Cardiac fibroblast (primary cell): ENCODE measurements around the gene C20orf204.

Source experiments
- DNase-seq, 2 donors: peaks; one replicate each; pipeline versions ENCODE4 v3.0.0 to v3.0.0-alpha.2; 2010; ENCODE audit warnings: low read depth in 2 of 2
- H3K4me3 ChIP-seq, 2 donors: replicated peaks in 1 of 2; 1 replicate in 1 of 2; 2 replicates in 1 of 2; pipeline ENCODE4 v1.5.1; 2011; ENCODE audit warnings: low read depth in 2 of 2, low read length in 2 of 2, mild to moderate bottlenecking in 2 of 2, moderate library complexity in 1 of 2
- TF ChIP-seq, protein P1 (sequence below): IDR thresholded peaks from one replicate; pipeline ENCODE4 v1.5.1; 2011; ENCODE audit warnings: low read depth, mild to moderate bottlenecking, low read length, inconsistent platforms

C20orf204 gene

GRCh38 chr20:64069209-64069613 is 33.2 kb downstream of the C20orf204 start:
- no peak for DNase-seq
- TF ChIP-seq, protein P1, sequence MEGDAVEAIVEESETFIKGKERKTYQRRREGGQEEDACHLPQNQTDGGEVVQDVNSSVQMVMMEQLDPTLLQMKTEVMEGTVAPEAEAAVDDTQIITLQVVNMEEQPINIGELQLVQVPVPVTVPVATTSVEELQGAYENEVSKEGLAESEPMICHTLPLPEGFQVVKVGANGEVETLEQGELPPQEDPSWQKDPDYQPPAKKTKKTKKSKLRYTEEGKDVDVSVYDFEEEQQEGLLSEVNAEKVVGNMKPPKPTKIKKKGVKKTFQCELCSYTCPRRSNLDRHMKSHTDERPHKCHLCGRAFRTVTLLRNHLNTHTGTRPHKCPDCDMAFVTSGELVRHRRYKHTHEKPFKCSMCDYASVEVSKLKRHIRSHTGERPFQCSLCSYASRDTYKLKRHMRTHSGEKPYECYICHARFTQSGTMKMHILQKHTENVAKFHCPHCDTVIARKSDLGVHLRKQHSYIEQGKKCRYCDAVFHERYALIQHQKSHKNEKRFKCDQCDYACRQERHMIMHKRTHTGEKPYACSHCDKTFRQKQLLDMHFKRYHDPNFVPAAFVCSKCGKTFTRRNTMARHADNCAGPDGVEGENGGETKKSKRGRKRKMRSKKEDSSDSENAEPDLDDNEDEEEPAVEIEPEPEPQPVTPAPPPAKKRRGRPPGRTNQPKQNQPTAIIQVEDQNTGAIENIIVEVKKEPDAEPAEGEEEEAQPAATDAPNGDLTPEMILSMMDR, result no peak
- no peak overlapping the region for H3K4me3 ChIP-seq

DNA sequence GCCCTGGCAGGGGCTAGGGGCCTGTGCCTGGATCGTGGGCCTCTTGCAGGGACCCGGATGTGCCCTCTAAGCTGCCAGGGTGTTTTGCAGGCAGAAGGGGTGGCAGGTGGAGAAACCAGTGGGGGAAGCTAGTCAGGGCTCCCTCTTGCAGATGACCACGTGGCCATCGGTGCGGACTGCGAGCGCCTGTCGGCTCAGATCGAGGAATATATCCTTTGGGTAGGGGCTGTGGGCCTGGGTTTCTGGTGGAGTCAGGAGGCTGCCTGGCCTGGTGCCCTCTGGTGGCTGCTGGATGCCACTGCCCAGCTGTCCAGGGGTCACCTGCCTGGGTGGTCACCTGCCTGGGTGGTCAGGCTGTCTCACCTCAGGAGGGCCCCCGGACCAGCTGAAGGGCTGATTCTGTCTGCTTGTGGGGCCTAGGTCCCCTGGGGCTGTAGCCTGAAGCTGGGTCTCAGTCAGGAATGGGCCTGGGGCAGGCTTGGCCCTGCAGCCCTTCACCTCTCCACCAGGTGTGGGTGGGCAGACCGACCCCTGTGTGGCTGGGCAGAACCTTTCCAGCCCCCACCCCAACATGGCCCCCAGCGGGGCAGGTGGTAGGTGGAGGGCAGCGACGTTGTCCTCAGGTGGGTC is 33.7 kb downstream of the C20orf204 start:
- DNase-seq, result no peak
- no peak overlapping the region for H3K4me3 ChIP-seq
- TF ChIP-seq, protein P1, result peak; percentile 82

DNA sequence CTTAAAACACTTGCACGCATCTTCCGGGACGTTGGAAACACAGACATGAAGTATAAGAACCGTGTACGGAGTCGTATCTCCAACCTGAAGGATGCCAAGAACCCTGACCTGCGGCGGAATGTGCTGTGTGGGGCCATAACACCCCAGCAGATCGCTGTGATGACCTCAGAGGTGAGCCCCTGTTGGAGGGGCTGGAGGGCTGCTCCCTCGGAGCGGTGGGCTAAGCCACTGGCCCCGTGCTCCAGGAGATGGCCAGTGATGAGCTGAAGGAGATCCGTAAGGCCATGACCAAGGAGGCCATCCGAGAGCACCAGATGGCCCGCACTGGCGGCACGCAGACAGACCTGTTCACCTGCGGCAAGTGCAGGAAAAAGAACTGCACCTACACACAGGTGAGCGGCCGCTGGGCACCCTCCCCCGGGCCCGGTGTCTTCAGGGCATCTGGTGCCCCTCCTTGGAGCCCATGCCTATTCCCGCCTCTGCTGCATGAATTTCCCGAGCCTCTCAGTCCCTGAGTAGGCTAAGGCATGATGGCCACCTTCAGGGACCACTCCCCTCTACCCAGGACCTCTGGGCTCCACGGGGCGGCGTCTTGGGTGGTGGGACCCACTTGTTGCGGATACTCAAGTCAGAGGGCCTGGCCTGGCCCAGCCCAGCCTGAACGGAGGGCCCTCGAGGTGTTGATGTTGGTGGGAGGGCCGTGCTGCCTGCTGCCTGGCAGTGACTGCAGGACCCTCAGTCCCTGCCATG is 34.4 kb downstream of the C20orf204 start:
- no peak for DNase-seq
- H3K4me3 ChIP-seq, result no peak overlapping the region
- TF ChIP-seq, protein P1, result no peak

DNA sequence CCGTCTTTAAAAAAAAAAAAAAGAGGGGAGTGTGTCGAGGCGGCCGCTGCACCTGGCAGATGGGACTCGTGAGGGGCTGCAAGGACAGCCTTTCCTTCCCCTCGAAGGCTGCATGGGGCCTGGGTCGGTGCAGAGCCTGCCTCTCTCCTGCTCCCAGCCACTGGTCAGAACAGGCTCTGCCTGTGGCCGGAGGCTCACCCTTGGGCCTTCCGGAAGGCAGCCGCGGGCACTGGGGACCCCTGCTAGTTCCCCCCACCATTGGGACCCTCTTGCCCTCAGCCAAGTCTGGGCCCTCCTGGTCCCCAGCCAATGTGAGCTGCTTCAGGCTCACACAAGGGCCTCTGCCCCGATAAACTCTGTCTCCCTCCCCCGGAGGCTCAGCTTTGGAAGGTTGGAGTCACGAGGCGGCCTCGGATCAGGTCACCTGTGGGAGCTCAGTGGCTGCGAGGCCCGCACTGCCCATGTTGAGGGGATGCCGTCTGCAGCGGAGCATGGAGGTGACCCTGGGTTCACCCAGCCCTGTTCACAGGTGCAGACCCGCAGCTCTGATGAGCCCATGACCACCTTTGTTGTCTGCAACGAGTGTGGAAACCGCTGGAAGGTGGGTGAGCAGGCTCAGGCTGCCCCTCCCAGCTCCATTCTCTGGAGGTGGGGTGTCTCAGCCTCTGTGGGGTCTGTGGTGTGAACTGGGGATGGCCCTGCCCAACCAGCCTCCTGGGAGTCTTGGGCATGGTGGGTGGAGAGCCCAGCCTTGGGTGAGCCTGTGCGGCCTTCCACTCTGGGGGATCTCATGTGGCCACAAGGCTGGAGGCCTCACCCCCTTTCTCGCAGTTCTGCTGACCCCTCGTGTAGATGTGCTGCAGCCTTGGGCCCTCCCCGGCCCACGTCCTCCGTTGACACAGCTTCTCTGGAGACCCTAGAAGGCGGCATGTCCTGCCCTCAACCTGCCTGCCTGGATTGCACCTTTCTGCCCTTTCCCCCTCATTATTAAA is 35.7 kb downstream of the C20orf204 start:
- H3K4me3 ChIP-seq, result no peak overlapping the region
- TF ChIP-seq, protein P1, result no peak
- DNase-seq, result no peak

- DNase-seq, result no peak
- no peak overlapping the region for H3K4me3 ChIP-seq
- TF ChIP-seq, protein P1, result no peak
These were observed 36.6 kb downstream of the C20orf204 start for GRCh38 chr20:64072498-64073063.

GRCh38 chr20:64073476-64074183 is 37.6 kb downstream of the C20orf204 start:
- TF ChIP-seq, protein P1, result no peak
- H3K4me3 ChIP-seq, result no peak overlapping the region
- DNase-seq, result no peak
